SK-N-MC (cell line): ENCODE measurements around the gene ANTXR2.

Experiments
- DNase-seq: peaks from one replicate; pipeline ENCODE4 v3.0.0-alpha.2; 2011; ENCODE audit warnings: low read depth, low spot score
- H3K27ac ChIP-seq: fragments of 200-600 bp; sonication (generic); 2 replicates; pipeline ENCODE4 v1.5.1; 2016; ENCODE audit warnings: mixed run types
- H3K36me3 ChIP-seq: fragments of 200-600 bp; sonication (generic); 2 replicates; pipeline ENCODE4 v1.6.1; 2017; ENCODE audit warnings: antibody characterized with exemption, low read length, mixed read lengths; ENCODE audit not compliant: insufficient read depth
- H3K4me3 ChIP-seq: fragments of 200-600 bp; sonication (generic); 2 replicates; pipeline ENCODE4 v1.5.1; 2016
- H3K9ac ChIP-seq: fragments of 200-600 bp; sonication (generic); 2 replicates; pipeline ENCODE4 v1.8.0; 2017; ENCODE audit warnings: mixed run types, mixed read lengths; ENCODE audit not compliant: insufficient read length
- H3K9me3 ChIP-seq: fragments of 200-600 bp; sonication (generic); 2 replicates; pipeline ENCODE4 v1.6.1; 2017; ENCODE audit warnings: low read depth, mild to moderate bottlenecking, antibody characterized with exemption, low read length, moderate library complexity, mixed read lengths
- EZH2 ChIP-seq: fragments of 200-600 bp; sonication (generic); IDR thresholded peaks from one replicate; pipeline ENCODE4 v1.6.1; 2017; ENCODE audit warnings: antibody characterized with exemption
- FOXP2 ChIP-seq: optimal IDR thresholded peaks from 2 replicates; pipeline ENCODE3; 2011; ENCODE audit warnings: mild to moderate bottlenecking, moderate library complexity; ENCODE audit not compliant: insufficient read depth; ENCODE audit errors: extremely low read length, control extremely low read depth
- POLR2AphosphoS5 ChIP-seq: IDR thresholded peaks from 2 replicates; pipeline ENCODE4 v1.6.1; 2012; ENCODE audit warnings: mild to moderate bottlenecking, low read depth, low read length, borderline replicate concordance

The ANTXR2 gene

DNA sequence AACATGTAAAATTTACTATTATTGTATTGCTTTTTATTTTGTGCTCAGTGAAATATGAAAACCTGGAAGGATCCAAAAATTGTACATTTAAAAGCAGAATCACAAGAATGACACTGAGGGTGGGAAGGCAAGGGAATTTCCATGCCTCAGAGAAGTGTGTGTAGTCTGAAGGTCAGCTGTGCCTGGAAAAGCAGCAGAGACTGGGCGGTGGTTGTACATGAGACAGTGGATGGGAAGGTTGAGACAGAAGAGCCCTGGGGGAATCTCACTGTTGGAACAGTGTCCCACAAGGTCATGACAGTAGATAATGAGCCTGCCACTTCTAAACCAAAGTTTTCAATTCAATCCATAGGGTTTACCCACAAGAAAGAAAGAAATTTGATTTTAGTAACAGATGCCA is 17.1 kb upstream of the ANTXR2 start:
- Histone ChIP-seq H3K27ac (no peak overlapping the region), H3K36me3 (no peaks in the 10 kb centered on the region), H3K4me3 (no peak overlapping the region), H3K9ac (no peak overlapping the region), H3K9me3 (no peaks in the 10 kb centered on the region)
- no peak for TF ChIP-seq POLR2AphosphoS5
- no peak for TF ChIP-seq FOXP2
- no peak for TF ChIP-seq EZH2
- no peak for DNase-seq

DNA sequence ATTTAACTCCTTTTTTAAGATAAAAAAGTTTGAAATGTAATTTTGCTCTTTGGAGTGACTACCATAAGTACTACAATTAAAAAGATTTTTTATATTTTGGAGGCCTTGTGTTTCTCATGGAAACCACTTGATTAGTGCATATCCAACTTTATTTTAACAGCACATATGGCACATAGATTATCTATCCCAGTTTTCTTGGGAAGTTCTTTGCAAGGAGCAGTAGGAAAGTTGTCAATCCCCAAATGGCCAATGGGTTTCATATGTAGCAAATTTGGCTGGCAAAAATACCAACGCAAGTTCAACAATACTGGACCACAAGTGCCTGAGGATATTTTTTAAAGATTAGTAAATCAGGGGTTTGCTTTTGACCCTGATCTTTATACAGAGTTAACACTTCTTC is 15.4 kb upstream of the ANTXR2 start:
- Histone ChIP-seq H3K36me3 (no peaks in the 10 kb centered on the region), H3K27ac (no peak overlapping the region), H3K4me3 (no peak overlapping the region), H3K9ac (no peak overlapping the region), H3K9me3 (no peaks in the 10 kb centered on the region)
- no peak for DNase-seq
- no peak for TF ChIP-seq EZH2
- TF ChIP-seq POLR2AphosphoS5: no peak
- TF ChIP-seq FOXP2: no peak

DNA sequence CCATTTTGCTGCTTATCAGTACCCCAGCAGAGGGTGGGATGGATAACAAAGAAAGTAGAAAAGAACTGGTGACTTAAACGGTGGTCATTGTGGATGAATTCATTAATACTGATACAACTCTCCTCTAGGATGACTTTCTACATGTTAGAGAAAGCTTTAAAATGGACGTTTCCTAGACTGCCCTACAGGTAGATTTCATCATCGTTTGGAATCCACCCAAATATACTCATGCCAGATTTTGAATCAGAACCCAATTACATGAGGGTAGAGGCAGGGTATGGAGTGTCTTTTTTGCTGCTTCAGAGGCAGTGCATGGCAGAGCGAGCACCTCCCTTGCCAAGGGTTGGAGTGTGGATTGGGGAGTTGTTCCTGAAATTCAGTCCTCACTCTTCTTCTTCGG is 13.3 kb upstream of the ANTXR2 start:
- no peaks in the 10 kb centered on the region for H3K9me3 ChIP-seq
- no peak overlapping the region for H3K9ac ChIP-seq
- no peak overlapping the region for H3K27ac ChIP-seq
- no peak for TF ChIP-seq EZH2
- H3K36me3 ChIP-seq: no peaks in the 10 kb centered on the region
- no peak overlapping the region for H3K4me3 ChIP-seq
- no peak for DNase-seq

DNA sequence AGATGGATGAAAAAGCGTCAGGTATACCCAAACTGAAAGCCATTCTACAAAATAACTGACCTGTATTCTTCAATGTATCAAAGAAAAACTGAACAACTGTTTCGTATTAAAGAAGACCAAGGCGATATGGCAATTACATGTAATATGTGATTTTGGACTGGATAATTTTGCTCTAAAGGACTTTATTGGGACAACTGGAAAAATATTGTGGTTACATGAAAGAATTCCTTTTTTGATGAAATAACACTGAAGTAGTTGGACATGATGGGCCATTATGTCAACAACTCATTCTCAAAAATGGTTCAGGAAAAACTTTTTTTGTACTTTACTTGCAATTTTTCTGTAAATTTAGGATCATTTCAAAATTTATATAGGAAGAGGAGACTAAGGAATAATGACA is 12.1 kb upstream of the ANTXR2 start:
- no peaks in the 10 kb centered on the region for H3K9me3 ChIP-seq
- TF ChIP-seq EZH2 (no peak), FOXP2 (no peak)
- H3K36me3 ChIP-seq: no peaks in the 10 kb centered on the region
- no peak overlapping the region for H3K9ac ChIP-seq
- H3K27ac ChIP-seq: no peak overlapping the region
- DNase-seq: no peak
- H3K4me3 ChIP-seq: no peak overlapping the region

DNA sequence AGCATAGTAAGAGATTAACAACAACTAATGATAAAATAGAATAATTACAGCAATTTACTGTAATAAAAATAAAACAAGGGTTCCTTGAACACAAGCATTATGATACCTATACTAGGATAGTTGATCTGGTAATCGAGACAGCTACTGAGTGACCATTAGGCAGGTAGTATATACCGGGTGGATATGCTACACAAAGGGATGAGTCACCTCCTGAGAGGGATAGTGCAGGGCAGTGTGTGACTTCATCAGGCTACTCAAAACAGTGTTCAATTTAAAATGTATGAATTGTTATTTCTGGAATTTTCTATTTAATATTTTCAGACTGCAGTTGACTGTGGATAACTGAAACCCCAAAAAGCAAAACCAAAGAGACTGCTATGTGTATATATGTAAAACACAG is 9.7 kb upstream of the ANTXR2 start:
- no peaks in the 10 kb centered on the region for H3K9me3 ChIP-seq
- H3K9ac ChIP-seq: no peak overlapping the region
- no peak overlapping the region for H3K4me3 ChIP-seq
- TF ChIP-seq POLR2AphosphoS5: no peak
- TF ChIP-seq FOXP2: no peak
- TF ChIP-seq EZH2: no peak
- H3K36me3 ChIP-seq: no peaks in the 10 kb centered on the region
- DNase-seq: no peak
- no peak overlapping the region for H3K27ac ChIP-seq

DNA sequence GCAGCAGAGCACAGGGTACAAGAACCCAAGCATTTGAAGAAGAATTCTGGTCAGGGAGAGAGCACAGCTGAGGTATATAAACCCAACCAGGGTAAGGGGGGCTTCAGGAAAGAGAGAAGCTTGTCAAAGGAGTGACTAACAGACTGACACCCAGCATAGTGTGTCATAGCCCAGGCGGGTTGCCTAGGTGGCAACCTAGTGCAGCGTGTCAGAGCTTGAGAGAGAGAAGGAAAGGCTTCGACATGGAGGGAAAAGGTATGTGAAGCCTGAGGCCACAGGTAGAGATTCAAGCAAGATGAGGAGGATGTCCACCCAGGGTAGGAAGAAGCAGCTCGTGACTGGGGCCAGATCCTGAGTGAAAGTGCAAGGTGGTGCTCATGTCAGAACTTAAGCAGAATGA is 8.5 kb upstream of the ANTXR2 start:
- TF ChIP-seq EZH2 (no peak), FOXP2 (no peak), POLR2AphosphoS5 (no peak)
- no peak for DNase-seq
- Histone ChIP-seq H3K9ac (no peak overlapping the region), H3K36me3 (no peaks in the 10 kb centered on the region), H3K27ac (no peak overlapping the region), H3K9me3 (no peaks in the 10 kb centered on the region), H3K4me3 (no peak overlapping the region)

DNA sequence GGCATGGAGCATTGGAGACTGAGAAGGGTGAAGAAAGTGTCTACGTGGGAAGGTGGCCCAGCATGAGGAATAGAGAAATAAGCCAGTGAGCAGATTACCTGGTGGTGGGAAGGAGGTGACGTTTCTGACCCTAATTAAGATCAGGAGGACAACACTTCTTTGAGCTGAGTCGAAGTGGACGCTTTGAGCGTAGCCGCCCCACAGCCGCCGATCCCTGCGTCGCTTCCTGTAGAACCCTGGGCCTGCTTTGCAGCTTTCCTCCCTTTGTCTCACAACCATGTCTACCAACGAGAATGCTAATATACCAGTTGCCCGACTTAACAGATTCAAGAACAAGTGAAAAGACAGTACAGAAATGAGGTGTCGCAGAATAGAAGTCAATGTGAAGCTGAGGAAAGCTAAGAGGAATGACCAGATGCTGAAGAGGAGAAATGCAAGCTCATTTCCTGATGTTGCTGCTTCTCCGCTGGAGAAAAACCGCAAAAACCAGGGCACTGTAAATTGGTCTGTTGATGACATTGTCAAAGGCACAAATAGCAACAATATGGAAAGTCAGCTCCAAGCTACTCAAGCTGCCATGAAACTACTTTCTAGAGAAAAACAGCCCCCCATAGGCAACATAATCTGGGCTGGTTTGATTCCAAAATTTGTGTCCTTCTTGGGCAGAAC is 6.4 kb upstream of the ANTXR2 start:
- no peak for TF ChIP-seq EZH2
- no peak for TF ChIP-seq POLR2AphosphoS5
- DNase-seq: no peak
- peak overlapping the region; percentile 12; the same call in 1 of the 2 replicates for H3K27ac ChIP-seq
- H3K9me3 ChIP-seq: no peaks in the 10 kb centered on the region
- H3K9ac ChIP-seq: no peak overlapping the region
- no peak overlapping the region for H3K4me3 ChIP-seq
- H3K36me3 ChIP-seq: no peaks in the 10 kb centered on the region

DNA sequence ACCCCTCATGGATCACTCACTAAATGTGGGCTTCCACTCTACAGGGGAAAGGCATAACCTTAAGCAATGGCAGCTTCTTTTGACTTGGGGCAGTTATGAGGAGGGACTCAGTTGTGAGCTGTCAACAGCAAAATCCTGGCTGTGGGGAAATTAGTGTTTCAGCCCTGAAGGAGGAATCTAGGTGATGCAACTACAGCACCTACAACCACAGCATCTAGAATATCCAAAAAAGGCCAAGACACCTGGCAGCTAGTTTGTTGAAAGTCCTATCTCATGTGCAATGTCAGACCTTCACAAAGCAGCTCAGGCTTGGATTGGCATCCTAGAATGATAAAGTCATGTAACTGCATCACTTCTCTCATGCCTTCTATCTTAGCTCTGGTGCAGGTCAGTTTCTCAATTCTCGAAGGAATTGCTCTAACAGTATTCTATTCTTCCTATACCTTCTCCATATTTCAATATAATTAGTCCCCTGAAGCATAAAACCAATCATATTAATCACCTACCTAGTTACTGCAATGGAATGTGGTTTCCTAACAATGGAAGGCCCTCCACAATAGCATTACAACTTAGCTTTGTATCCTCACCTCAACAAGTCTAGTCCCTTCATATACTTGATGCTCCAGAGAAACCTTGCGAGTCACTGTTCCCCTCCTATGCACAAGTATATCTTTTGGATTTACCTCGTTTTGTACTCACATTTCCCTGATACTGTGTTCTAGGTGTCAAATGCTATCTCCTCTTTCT is 5.5 kb upstream of the ANTXR2 start:
- no peak for DNase-seq
- TF ChIP-seq POLR2AphosphoS5: no peak
- no peak for TF ChIP-seq EZH2
- no peak for TF ChIP-seq FOXP2
- no peaks in the 10 kb centered on the region for H3K36me3 ChIP-seq
- H3K27ac ChIP-seq: no peak overlapping the region
- no peak overlapping the region for H3K9ac ChIP-seq
- no peak overlapping the region for H3K4me3 ChIP-seq
- H3K9me3 ChIP-seq: no peaks in the 10 kb centered on the region

DNA sequence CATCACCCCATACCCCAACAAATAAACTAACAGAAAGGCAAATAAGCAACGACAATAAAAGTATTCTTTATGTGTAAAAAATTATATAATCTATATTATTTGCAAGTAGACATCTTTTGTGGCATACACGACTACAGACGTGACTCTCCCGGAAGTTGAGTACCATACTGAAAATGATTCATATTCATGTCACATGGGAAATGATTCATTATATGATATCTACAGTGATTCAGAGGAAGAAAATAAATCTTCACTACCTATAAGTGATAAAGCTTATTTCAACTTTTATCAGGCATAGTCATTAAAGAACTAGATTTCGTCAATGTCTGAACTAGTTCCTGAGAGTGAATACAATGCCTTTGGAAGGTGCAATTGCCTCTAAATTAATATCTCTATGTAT is 4.6 kb upstream of the ANTXR2 start:
- H3K27ac ChIP-seq: no peak overlapping the region
- H3K36me3 ChIP-seq: no peaks in the 10 kb centered on the region
- H3K9ac ChIP-seq: no peak overlapping the region
- no peak for DNase-seq
- no peak overlapping the region for H3K4me3 ChIP-seq
- H3K9me3 ChIP-seq: no peaks in the 10 kb centered on the region
- TF ChIP-seq FOXP2 (no peak), EZH2 (no peak), POLR2AphosphoS5 (no peak)

DNA sequence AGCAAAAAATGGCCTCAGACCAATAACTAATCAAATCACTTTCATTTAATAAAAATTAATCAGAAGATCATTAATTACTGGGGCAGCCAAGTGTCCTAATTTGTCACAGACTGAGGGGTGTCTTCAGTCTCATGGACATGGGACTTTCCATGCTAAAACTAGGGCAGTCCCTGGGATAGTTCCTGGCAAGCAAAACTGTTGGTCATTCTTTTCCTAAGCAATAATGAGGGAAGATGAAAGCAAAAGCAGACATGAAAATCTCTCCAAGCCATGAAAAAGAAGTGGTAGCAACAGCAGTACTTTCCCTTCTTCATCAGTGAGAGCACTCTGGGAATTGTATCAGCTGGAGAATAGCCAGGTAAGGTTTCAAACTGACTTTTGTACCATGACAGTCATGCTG is 3.7 kb upstream of the ANTXR2 start:
- H3K27ac ChIP-seq: no peak overlapping the region
- H3K9ac ChIP-seq: no peak overlapping the region
- no peaks in the 10 kb centered on the region for H3K36me3 ChIP-seq
- no peak for DNase-seq
- TF ChIP-seq POLR2AphosphoS5 (no peak), EZH2 (no peak), FOXP2 (no peak)
- H3K9me3 ChIP-seq: no peaks in the 10 kb centered on the region
- no peak overlapping the region for H3K4me3 ChIP-seq
